Activated naive CD8-positive, alpha-beta T cell treated with anti-CD3 and anti-CD28 coated beads, Interleukin-2, amount 10 ng/mL, durations not matched to agents 7 days and 5 days (primary cell): ENCODE measurements around the gene GATA2. TPM values are rescaled to one million over a fixed set of nuclear protein-coding genes. Genes with fewer than 3 reads are reported as not detected.

ENCODE experiments used
- ATAC-seq: fragments of 150-1000 bp; cut with Tn5 transposase; one replicate; pipeline ENCODE4 v1.10.0; 2021; ENCODE audit warnings: low read depth, moderate library complexity
- POLR2A ChIA-PET: fragments of 350-600 bp; sonication (Branson Sonifier 250); formaldehyde crosslinking; loops from one replicate; lab custom pipeline; 2021; ENCODE audit warnings: antibody characterized with exemption; lab: Charles Lee
- DNase-seq: peaks from one replicate; pipeline ENCODE4 v3.0.0; 2021
- H3K27ac Mint-ChIP-seq: one replicate; pipeline ENCODE4 v1.8.0; 2022; ENCODE audit warnings: mild to moderate bottlenecking, mixed read lengths
- H3K27me3 Mint-ChIP-seq: one replicate; pipeline ENCODE4 v1.8.0; 2022; ENCODE audit warnings: mild to moderate bottlenecking, moderate library complexity, mixed read lengths
- H3K36me3 Mint-ChIP-seq: one replicate; pipeline ENCODE4 v1.8.0; 2021; ENCODE audit warnings: mild to moderate bottlenecking, mixed read lengths
- H3K4me1 Mint-ChIP-seq: one replicate; pipeline ENCODE4 v1.8.0; 2021; ENCODE audit warnings: mixed read lengths
- H3K4me3 Mint-ChIP-seq: one replicate; pipeline ENCODE4 v1.8.0; 2022; ENCODE audit warnings: mild to moderate bottlenecking, moderate library complexity, mixed read lengths
- H3K9me3 Mint-ChIP-seq: one replicate; pipeline ENCODE4 v1.8.0; 2021; ENCODE audit warnings: mixed read lengths
- total RNA-seq, 2 experiments: library from RNA; stranded (reverse); gene quantifications; one replicate each; pipeline ENCODE4 v1.2.3, GENCODE V29; 2021

The GATA2 gene
- total RNA-seq, 2 experiments from 2014 or later: not detected

- POLR2A ChIA-PET: no interaction called here
- ATAC-seq (no peak), DNase-seq (no peak)
- Mint-ChIP-seq H3K4me1 (no peaks in the 10 kb centered on the region), H3K27ac (no peak overlapping the region), H3K9me3 (no peaks in the 10 kb centered on the region), H3K27me3 (peaks cover 33% of the 10 kb centered on the region), H3K4me3 (no peak overlapping the region), H3K36me3 (no peaks in the 10 kb centered on the region)
These were observed 13.8 kb upstream of the GATA2 start for GRCh38 chr3:128506754-128507153.

- Mint-ChIP-seq H3K4me1 (no peaks in the 10 kb centered on the region), H3K27ac (no peak overlapping the region), H3K4me3 (no peak overlapping the region), H3K36me3 (no peaks in the 10 kb centered on the region), H3K27me3 (peaks cover 37% of the 10 kb centered on the region), H3K9me3 (no peaks in the 10 kb centered on the region)
- DNase-seq: no peak
- no peak for ATAC-seq
- POLR2A ChIA-PET: no interaction called here
These were observed 12.8 kb upstream of the GATA2 start for GRCh38 chr3:128505771-128506170.

- Mint-ChIP-seq H3K9me3 (no peaks in the 10 kb centered on the region), H3K4me1 (no peaks in the 10 kb centered on the region), H3K4me3 (no peak overlapping the region), H3K27me3 (peaks cover 40% of the 10 kb centered on the region), H3K27ac (no peak overlapping the region), H3K36me3 (no peaks in the 10 kb centered on the region)
- ATAC-seq (no peak), DNase-seq (no peak)
- POLR2A ChIA-PET: no interaction called here
These were observed 12.1 kb upstream of the GATA2 start for GRCh38 chr3:128504963-128505730.

GRCh38 chr3:128504533-128504915 lies 11.5 kb upstream of the GATA2 start:
- Mint-ChIP-seq H3K4me1 (no peaks in the 10 kb centered on the region), H3K9me3 (no peaks in the 10 kb centered on the region), H3K4me3 (no peak overlapping the region), H3K36me3 (no peaks in the 10 kb centered on the region), H3K27ac (no peak overlapping the region), H3K27me3 (peaks cover 44% of the 10 kb centered on the region)
- no peak for ATAC-seq
- POLR2A ChIA-PET: no interaction called here
- DNase-seq: no peak

GRCh38 chr3:128503751-128504532 lies 10.9 kb upstream of the GATA2 start:
- Mint-ChIP-seq H3K27ac (no peak overlapping the region), H3K4me1 (no peaks in the 10 kb centered on the region), H3K4me3 (no peak overlapping the region), H3K27me3 (peaks cover 42% of the 10 kb centered on the region), H3K36me3 (no peaks in the 10 kb centered on the region), H3K9me3 (no peaks in the 10 kb centered on the region)
- no peak for ATAC-seq
- POLR2A ChIA-PET: no interaction called here
- no peak for DNase-seq

GRCh38 chr3:128503164-128503651 lies 10.2 kb upstream of the GATA2 start:
- no peak overlapping the region for H3K27ac Mint-ChIP-seq
- no peaks in the 10 kb centered on the region for H3K36me3 Mint-ChIP-seq
- no peaks in the 10 kb centered on the region for H3K4me1 Mint-ChIP-seq
- peaks cover 48% of the 10 kb centered on the region for H3K27me3 Mint-ChIP-seq
- POLR2A ChIA-PET: no interaction called here
- DNase-seq: no peak
- no peak for ATAC-seq
- no peaks in the 10 kb centered on the region for H3K9me3 Mint-ChIP-seq
- no peak overlapping the region for H3K4me3 Mint-ChIP-seq

- Mint-ChIP-seq H3K9me3 (no peaks in the 10 kb centered on the region), H3K4me3 (no peak overlapping the region), H3K27ac (no peak overlapping the region), H3K4me1 (no peaks in the 10 kb centered on the region), H3K27me3 (peaks cover 47% of the 10 kb centered on the region), H3K36me3 (no peaks in the 10 kb centered on the region)
- ATAC-seq (no peak), DNase-seq (no peak)
- POLR2A ChIA-PET: no interaction called here
These were observed 9.7 kb upstream of the GATA2 start for GRCh38 chr3:128502712-128503111.

- H3K4me3 Mint-ChIP-seq: no peak overlapping the region
- H3K9me3 Mint-ChIP-seq: no peaks in the 10 kb centered on the region
- H3K36me3 Mint-ChIP-seq: no peaks in the 10 kb centered on the region
- POLR2A ChIA-PET: no interaction called here
- peaks cover 2% of the 10 kb centered on the region for H3K4me1 Mint-ChIP-seq
- DNase-seq (no peak), ATAC-seq (no peak)
- H3K27me3 Mint-ChIP-seq: peaks cover 49% of the 10 kb centered on the region
- H3K27ac Mint-ChIP-seq: no peak overlapping the region
These were observed 8.4 kb upstream of the GATA2 start for GRCh38 chr3:128501431-128501830.

GRCh38 chr3:128500556-128500955 lies 7.6 kb upstream of the GATA2 start:
- no peak for ATAC-seq
- Mint-ChIP-seq H3K36me3 (no peaks in the 10 kb centered on the region), H3K9me3 (no peaks in the 10 kb centered on the region), H3K4me3 (no peak overlapping the region), H3K4me1 (peaks cover 2% of the 10 kb centered on the region), H3K27ac (no peak overlapping the region), H3K27me3 (peaks cover 53% of the 10 kb centered on the region)
- POLR2A ChIA-PET: no interaction called here
- DNase-seq: no peak

- DNase-seq: no peak
- no peak overlapping the region for H3K27ac Mint-ChIP-seq
- ATAC-seq: no peak
- peaks cover 60% of the 10 kb centered on the region for H3K27me3 Mint-ChIP-seq
- POLR2A ChIA-PET: no interaction called here
- H3K4me3 Mint-ChIP-seq: no peak overlapping the region
- H3K9me3 Mint-ChIP-seq: no peaks in the 10 kb centered on the region
- H3K4me1 Mint-ChIP-seq: peaks cover 2% of the 10 kb centered on the region
- H3K36me3 Mint-ChIP-seq: no peaks in the 10 kb centered on the region
These were observed 6.8 kb upstream of the GATA2 start for GRCh38 chr3:128499724-128500275.

GRCh38 chr3:128498901-128499530 lies 6.0 kb upstream of the GATA2 start:
- ATAC-seq: no peak
- H3K27ac Mint-ChIP-seq: no peak overlapping the region
- peaks cover 68% of the 10 kb centered on the region for H3K27me3 Mint-ChIP-seq
- H3K4me3 Mint-ChIP-seq: peak overlapping the region; percentile 18
- peaks cover 2% of the 10 kb centered on the region for H3K4me1 Mint-ChIP-seq
- no peaks in the 10 kb centered on the region for H3K9me3 Mint-ChIP-seq
- no peaks in the 10 kb centered on the region for H3K36me3 Mint-ChIP-seq
- no peak for DNase-seq
- POLR2A ChIA-PET: no interaction called here

- DNase-seq: no peak
- Mint-ChIP-seq H3K27ac (no peak overlapping the region), H3K9me3 (no peaks in the 10 kb centered on the region), H3K36me3 (no peaks in the 10 kb centered on the region), H3K4me1 (peaks cover 4% of the 10 kb centered on the region), H3K4me3 (peak overlapping the region; percentile 18), H3K27me3 (peaks cover 74% of the 10 kb centered on the region)
- POLR2A ChIA-PET: no interaction called here
- ATAC-seq: no peak
These were observed 5.2 kb upstream of the GATA2 start for GRCh38 chr3:128498127-128498626.
